Measurements from ENCODE around the gene KCND2.

DNA sequence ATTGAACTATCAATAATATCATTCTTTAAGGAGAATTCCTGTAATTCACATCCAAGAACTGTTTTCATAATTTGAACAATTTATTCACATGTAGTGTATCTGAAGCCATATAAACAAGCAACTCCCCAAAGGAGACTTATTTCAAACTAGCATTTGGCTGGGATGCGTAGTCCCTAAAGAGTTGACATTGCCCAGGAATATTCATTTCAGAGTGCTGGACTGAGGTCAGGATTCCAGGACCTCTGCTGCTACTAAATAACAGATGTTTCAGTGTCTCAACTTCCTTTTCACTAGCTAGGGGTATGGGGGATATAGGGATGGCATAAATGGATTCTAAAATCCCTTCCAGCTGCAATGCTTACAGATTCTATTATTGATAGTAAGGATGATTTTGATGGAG lies 408.0 kb downstream of the KCND2 start:
- TF ChIP-seq, protein P1, sequence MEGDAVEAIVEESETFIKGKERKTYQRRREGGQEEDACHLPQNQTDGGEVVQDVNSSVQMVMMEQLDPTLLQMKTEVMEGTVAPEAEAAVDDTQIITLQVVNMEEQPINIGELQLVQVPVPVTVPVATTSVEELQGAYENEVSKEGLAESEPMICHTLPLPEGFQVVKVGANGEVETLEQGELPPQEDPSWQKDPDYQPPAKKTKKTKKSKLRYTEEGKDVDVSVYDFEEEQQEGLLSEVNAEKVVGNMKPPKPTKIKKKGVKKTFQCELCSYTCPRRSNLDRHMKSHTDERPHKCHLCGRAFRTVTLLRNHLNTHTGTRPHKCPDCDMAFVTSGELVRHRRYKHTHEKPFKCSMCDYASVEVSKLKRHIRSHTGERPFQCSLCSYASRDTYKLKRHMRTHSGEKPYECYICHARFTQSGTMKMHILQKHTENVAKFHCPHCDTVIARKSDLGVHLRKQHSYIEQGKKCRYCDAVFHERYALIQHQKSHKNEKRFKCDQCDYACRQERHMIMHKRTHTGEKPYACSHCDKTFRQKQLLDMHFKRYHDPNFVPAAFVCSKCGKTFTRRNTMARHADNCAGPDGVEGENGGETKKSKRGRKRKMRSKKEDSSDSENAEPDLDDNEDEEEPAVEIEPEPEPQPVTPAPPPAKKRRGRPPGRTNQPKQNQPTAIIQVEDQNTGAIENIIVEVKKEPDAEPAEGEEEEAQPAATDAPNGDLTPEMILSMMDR (IDR thresholded peaks at IDR 0.05): no peak
- TF ChIP-seq EZH2 (IDR thresholded peaks at IDR 0.05): no peak
- TF ChIP-seq EZH2phosphoT487 (IDR thresholded peaks at IDR 0.05): no peak
